NCI-H2107 (cell line): ENCODE results near the gene ANO3.

Experiments
- DNase-seq: peaks from one replicate; lab custom pipeline; 2025; lab: John Stamatoyannopoulos, UW

Gene ANO3

DNA sequence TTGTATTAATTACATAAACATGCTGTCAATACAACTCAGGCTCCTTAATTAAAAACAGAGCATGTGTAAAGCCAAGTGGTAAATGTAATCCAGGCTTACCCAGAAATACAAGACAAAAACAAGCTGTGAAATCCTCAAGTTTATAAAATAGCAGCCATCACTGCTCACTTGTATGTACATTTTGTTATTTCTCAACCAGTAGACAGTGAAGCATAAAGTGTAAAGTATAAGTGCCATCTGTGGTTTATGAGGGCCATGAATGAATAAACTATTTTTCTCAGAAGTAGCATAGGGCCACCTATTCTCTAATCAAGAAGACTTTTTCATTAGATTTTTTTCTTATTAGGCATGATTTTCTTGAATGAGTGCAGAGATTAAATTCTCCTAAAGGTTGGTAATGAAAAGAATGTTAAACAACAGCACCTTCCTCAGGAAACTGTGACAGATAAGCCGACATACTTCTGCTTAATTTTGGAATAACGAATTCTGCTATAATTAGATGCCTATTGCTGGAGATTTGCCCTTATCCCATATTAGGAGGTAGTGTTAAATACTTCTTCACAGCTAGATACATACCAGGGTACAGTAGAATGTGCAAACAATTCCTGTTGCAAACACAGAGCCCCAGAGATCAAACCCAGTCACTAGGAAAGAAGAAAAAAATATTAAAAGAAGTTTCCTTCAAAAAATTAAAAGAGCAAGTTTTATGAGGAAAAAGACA lies 377.0 kb downstream of the ANO3 start:
- no peak for DNase-seq

DNA sequence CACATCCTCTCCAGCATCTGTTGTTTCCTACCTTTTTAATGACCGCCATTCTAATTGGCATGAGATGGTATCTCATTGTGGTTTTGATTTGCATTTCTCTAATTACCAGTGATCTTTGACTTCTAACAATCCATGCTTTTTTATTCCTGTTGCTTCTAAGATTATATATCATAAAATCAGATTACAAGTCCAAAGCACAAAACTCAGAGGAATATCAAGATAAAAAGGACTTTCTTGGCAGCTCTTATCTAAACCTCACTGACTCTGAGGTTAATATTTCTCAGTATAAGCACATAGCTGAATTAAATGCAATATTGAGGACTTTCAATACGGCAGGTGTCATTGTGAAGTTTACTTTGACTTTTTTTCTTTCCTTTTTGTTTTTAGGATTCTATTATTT lies 378.6 kb downstream of the ANO3 start:
- no peak for DNase-seq

DNA sequence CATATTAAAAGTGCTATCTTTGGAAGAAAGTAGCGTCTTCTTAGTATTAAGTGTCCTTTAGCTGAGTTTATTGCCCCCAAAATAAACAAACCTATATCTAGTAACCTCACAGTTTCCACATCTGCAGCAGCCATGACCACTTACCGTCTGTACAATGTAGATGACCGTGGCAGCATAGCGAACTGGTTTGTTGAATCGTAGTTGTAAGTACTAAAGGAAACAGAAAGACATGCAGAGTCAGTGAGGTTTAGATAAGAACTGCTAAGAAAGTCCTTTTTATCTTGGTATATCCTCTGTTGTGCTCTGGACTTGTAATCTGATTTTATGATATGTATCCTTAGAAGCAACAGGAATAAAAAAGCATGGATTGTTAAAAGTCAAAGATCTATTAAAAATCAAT lies 380.6 kb downstream of the ANO3 start:
- no peak for DNase-seq
